H1 (cell line): ENCODE data around the gene ARHGEF10L. TPM values are rescaled to one million over a fixed set of nuclear protein-coding genes. Genes with fewer than 3 reads are reported as not detected.

Experiments
- CTCF ChIA-PET: fragments of 300-600 bp; sonication (Branson Sonifier 250); formaldehyde crosslinking; loops from one replicate; lab custom pipeline; 2021; ENCODE audit not compliant: partially characterized antibody; lab: Charles Lee
- POLR2A ChIA-PET: fragments of 300-600 bp; sonication (Branson Sonifier 250); formaldehyde crosslinking; loops from one replicate; lab custom pipeline; 2021; ENCODE audit warnings: inconsistent platforms; ENCODE audit not compliant: partially characterized antibody; lab: Charles Lee
- DNase-seq, 2 experiments: peaks; one replicate each; pipeline versions ENCODE4 v3.0.0 to v3.0.0-alpha.2; 2010 to 2022; ENCODE audit warnings: low spot score in 2 of 2, low read depth in 1 of 2, mixed read lengths in 1 of 2
- FAIRE-seq: peaks from 2 replicates; lab custom pipeline; 2011; peaks lifted over from hg19 to GRCh38; lab: Jason Lieb, UNC
- H2AFZ ChIP-seq: 2 replicates; pipeline ENCODE4 v1.8.1; 2012; ENCODE audit warnings: low read length, inconsistent platforms
- H2AK5ac ChIP-seq: 2 replicates; pipeline ENCODE4 v1.6.1; 2013; ENCODE audit warnings: low read depth, low read length
- H2BK120ac ChIP-seq: replicated peaks from 2 replicates; pipeline ENCODE3; 2013; ENCODE audit warnings: low read depth, low read length, inconsistent platforms
- H2BK12ac ChIP-seq: 2 replicates; pipeline ENCODE4 v1.6.1; 2013; ENCODE audit warnings: low read depth, low read length
- H2BK15ac ChIP-seq: 2 replicates; pipeline ENCODE4 v1.6.1; 2013; ENCODE audit warnings: low read length
- H2BK20ac ChIP-seq: 2 replicates; pipeline ENCODE4 v1.6.1; 2013; ENCODE audit warnings: low read length
- H2BK5ac ChIP-seq: 2 replicates; pipeline ENCODE4 v1.6.1; 2013; ENCODE audit warnings: low read depth, low read length
- H3K14ac ChIP-seq: 2 replicates; pipeline ENCODE4 v1.6.1; 2013; ENCODE audit warnings: inconsistent platforms; ENCODE audit not compliant: insufficient read length
- H3K18ac ChIP-seq: 2 replicates; pipeline ENCODE4 v1.6.1; 2013; ENCODE audit warnings: low read length; ENCODE audit errors: extremely low read depth
- H3K23ac ChIP-seq: 2 replicates; pipeline ENCODE4 v1.6.1; 2013; ENCODE audit warnings: inconsistent platforms; ENCODE audit not compliant: insufficient read length
- H3K23me2 ChIP-seq: 2 replicates; pipeline ENCODE4 v1.6.1; 2013; ENCODE audit warnings: low read depth, low read length
- H3K27ac ChIP-seq: 2 replicates; pipeline ENCODE4 v1.6.1; 2011; ENCODE audit warnings: low read depth, low read length, inconsistent platforms
- H3K27me3 ChIP-seq, 4 experiments: replicated peaks in 1 of 4; 1 replicate in 1 of 4; 2 replicates in 3 of 4; pipeline versions ENCODE4 v1.6.1 to v1.8.1; 2011 to 2013; ENCODE audit warnings: low read length in 3 of 4, mild to moderate bottlenecking in 3 of 4, inconsistent platforms in 2 of 4, mixed read lengths in 2 of 4, moderate library complexity in 1 of 4; ENCODE audit not compliant: control insufficient read depth in 3 of 4, insufficient read depth in 3 of 4; ENCODE audit errors: extremely low read depth in 1 of 4
- H3K36me3 ChIP-seq, 4 experiments: 2 replicates each; pipeline versions ENCODE4 v1.6.1 to v1.8.1; 2011 to 2013; ENCODE audit warnings: mild to moderate bottlenecking in 4 of 4, low read length in 3 of 4, moderate library complexity in 2 of 4, control low read depth in 1 of 4, inconsistent platforms in 1 of 4; ENCODE audit not compliant: insufficient read depth in 4 of 4, control insufficient read depth in 2 of 4
- H3K4ac ChIP-seq: replicated peaks from 2 replicates; pipeline ENCODE3; 2013; ENCODE audit warnings: low read length, low read depth, mixed read lengths, inconsistent platforms; ENCODE audit not compliant: insufficient read length
- H3K4me1 ChIP-seq, 4 experiments: replicated peaks in 1 of 4; 1 replicate in 1 of 4; 2 replicates in 3 of 4; pipeline versions ENCODE4 v1.6.1 to v1.8.1; 2011 to 2013; ENCODE audit warnings: low read length in 3 of 4, inconsistent platforms in 2 of 4, mixed read lengths in 1 of 4; ENCODE audit not compliant: insufficient read depth in 4 of 4, control insufficient read depth in 3 of 4
- H3K4me2 ChIP-seq, 2 experiments: 2 replicates each; pipeline versions ENCODE4 v1.6.1 to v1.8.1; 2011 to 2013; ENCODE audit warnings: low read depth in 2 of 2, low read length in 2 of 2, control low read depth in 1 of 2, inconsistent platforms in 1 of 2, mild to moderate bottlenecking in 1 of 2; ENCODE audit not compliant: insufficient read depth in 1 of 2
- H3K4me3 ChIP-seq, 4 experiments: fragments of 200-600, 300-600 bp in 1 of 4; sonication (generic), shearing (Covaris generic), sonication (Bioruptor Twin) in 1 of 4; 2 replicates each; pipeline versions ENCODE4 v1.5.1 to v1.8.1; 2011 to 2016; ENCODE audit warnings: low read length in 4 of 4, low read depth in 3 of 4, control low read depth in 2 of 4, inconsistent platforms in 2 of 4, mild to moderate bottlenecking in 2 of 4, mixed read lengths in 1 of 4, moderate library complexity in 1 of 4; ENCODE audit not compliant: insufficient read depth in 2 of 4; ENCODE audit errors: extremely low read depth in 1 of 4
- H3K56ac ChIP-seq: replicated peaks from 2 replicates; pipeline ENCODE3; 2013; ENCODE audit warnings: low read depth, mild to moderate bottlenecking, mixed read lengths, low read length, inconsistent platforms; ENCODE audit not compliant: insufficient read length
- H3K79me1 ChIP-seq: 2 replicates; pipeline ENCODE4 v1.6.1; 2013; ENCODE audit warnings: low read depth, low read length, control low read depth
- H3K79me2 ChIP-seq, 2 experiments: 2 replicates each; pipeline versions ENCODE4 v1.6.1 to v1.8.1; 2012 to 2013; ENCODE audit warnings: low read length in 2 of 2, mild to moderate bottlenecking in 2 of 2, inconsistent platforms in 1 of 2; ENCODE audit not compliant: insufficient read depth in 2 of 2, control insufficient read depth in 1 of 2
- H3K9ac ChIP-seq, 4 experiments: replicated peaks in 1 of 4; 1 replicate in 1 of 4; 2 replicates in 3 of 4; pipeline versions ENCODE4 v1.6.1 to v1.8.1; 2011 to 2013; ENCODE audit warnings: low read depth in 3 of 4, low read length in 3 of 4, control low read depth in 2 of 4, mild to moderate bottlenecking in 2 of 4, moderate library complexity in 2 of 4, inconsistent platforms in 1 of 4; ENCODE audit errors: extremely low read depth in 1 of 4
- H3K9me3 ChIP-seq, 2 experiments: 2 replicates each; pipeline versions ENCODE4 v1.6.1 to v1.8.1; 2012 to 2013; ENCODE audit warnings: mild to moderate bottlenecking in 2 of 2, moderate library complexity in 2 of 2, control low read depth in 1 of 2, inconsistent platforms in 1 of 2, low read depth in 1 of 2, low read length in 1 of 2, mixed read lengths in 1 of 2; ENCODE audit not compliant: insufficient read depth in 2 of 2
- H4K20me1 ChIP-seq, 2 experiments: replicated peaks in 1 of 2; 2 replicates each; pipeline versions ENCODE3 to v1.8.1; 2011 to 2013; ENCODE audit warnings: inconsistent platforms in 2 of 2, low read length in 2 of 2, mild to moderate bottlenecking in 1 of 2; ENCODE audit not compliant: insufficient read depth in 2 of 2, control insufficient read depth in 1 of 2
- H4K5ac ChIP-seq: 2 replicates; pipeline ENCODE4 v1.6.1; 2013; ENCODE audit warnings: low read length, low read depth, mixed read lengths, inconsistent platforms; ENCODE audit not compliant: insufficient read length
- H4K8ac ChIP-seq: 2 replicates; pipeline ENCODE4 v1.8.0; 2013; ENCODE audit warnings: mild to moderate bottlenecking, moderate library complexity, low read length, inconsistent platforms; ENCODE audit not compliant: insufficient read depth; ENCODE audit errors: extremely low read depth
- H4K91ac ChIP-seq: replicated peaks from 2 replicates; pipeline ENCODE3; 2013; ENCODE audit warnings: low read length, mixed read lengths, inconsistent platforms; ENCODE audit not compliant: insufficient read length
- CEBPB ChIP-seq: IDR thresholded peaks from 2 replicates; pipeline ENCODE4 v1.6.1; 2012; ENCODE audit warnings: low read depth, low read length
- EGR1 ChIP-seq: IDR thresholded peaks from 2 replicates; pipeline ENCODE4 v1.6.1; 2011; ENCODE audit warnings: low read depth, low read length, borderline replicate concordance
- MAFK ChIP-seq: IDR thresholded peaks from 2 replicates; pipeline ENCODE4 v1.6.1; 2012; ENCODE audit warnings: low read depth, mild to moderate bottlenecking, improper control_type of control experiment, low read length
- NANOG ChIP-seq: IDR thresholded peaks from 2 replicates; pipeline ENCODE4 v1.6.1; 2011; ENCODE audit warnings: low read length, low read depth, mild to moderate bottlenecking, inconsistent platforms; ENCODE audit not compliant: insufficient read depth, poor library complexity, severe bottlenecking
- NRF1 ChIP-seq: IDR thresholded peaks from 2 replicates; pipeline ENCODE4 v1.6.1; 2011; ENCODE audit warnings: mild to moderate bottlenecking, low read depth, low read length, improper control_type of control experiment
- POLR2A ChIP-seq, 2 experiments: IDR thresholded peaks; 1 replicate in 1 of 2; 2 replicates in 1 of 2; pipeline ENCODE4 v1.6.1; 2011; ENCODE audit warnings: low read depth in 2 of 2, low read length in 2 of 2, mild to moderate bottlenecking in 2 of 2; ENCODE audit errors: control extremely low read depth in 1 of 2
- RAD21 ChIP-seq, 2 experiments: IDR thresholded peaks in 1 of 2; conservative IDR thresholded peaks in 1 of 2; 2 replicates each; pipeline ENCODE4 v1.6.1; 2011; ENCODE audit warnings: low read depth in 2 of 2, low read length in 2 of 2, improper control_type of control experiment in 1 of 2, inconsistent platforms in 1 of 2, mild to moderate bottlenecking in 1 of 2, moderate library complexity in 1 of 2
- RNF2 ChIP-seq: fragments of 200-900, 300-1000 bp; sonication (generic); IDR thresholded peaks from 2 replicates; pipeline ENCODE4 v1.7.1; 2016; ENCODE audit warnings: borderline replicate concordance, low read depth, mild to moderate bottlenecking, antibody characterized with exemption, low read length; ENCODE audit not compliant: poor library complexity, severe bottlenecking; ENCODE audit errors: missing control alignments
- SAP30 ChIP-seq: fragments of 300-600 bp; sonication (generic); IDR thresholded peaks from 2 replicates; pipeline ENCODE4 v1.7.1; 2012; ENCODE audit warnings: low read length, moderate library complexity, mild to moderate bottlenecking, inconsistent platforms; ENCODE audit not compliant: insufficient read depth, insufficient replicate concordance
- SIX5 ChIP-seq: IDR thresholded peaks from 2 replicates; pipeline ENCODE4 v1.6.1; 2011; ENCODE audit warnings: mild to moderate bottlenecking, low read depth, low read length
- TEAD4 ChIP-seq: IDR thresholded peaks from 2 replicates; pipeline ENCODE4 v1.6.1; 2012; ENCODE audit warnings: low read depth, low read length, inconsistent platforms, mixed read lengths
- WGBS, 2 experiments: shearing (Covaris generic) in 1 of 2; methylation state at CpG; one replicate each; pipeline versions ENCODE4 v1.1.6 to v1.1.7; 2013 to 2015; ENCODE audit warnings: low lambda C conversion rate in 2 of 2, mixed read lengths in 2 of 2, inconsistent platforms in 1 of 2, low coverage in 1 of 2, missing lambda C conversion rate in 1 of 2; ENCODE audit not compliant: insufficient replicate concordance in 2 of 2, insufficient coverage in 1 of 2, insufficient read length in 1 of 2; ENCODE audit errors: extremely low coverage in 1 of 2, missing lambda C conversion rate in 1 of 2; 5-methylcytosine and 5-hydroxymethylcytosine counted together
- polyA plus RNA-seq, 7 experiments: library from polyadenylated mRNA; depleted of rRNA in 3 of 7; stranded (reverse) in 5 of 7; unstranded in 2 of 7; fragments of >200 nt in 5 of 7; fragments of 200-250 nt in 2 of 7; gene quantifications; 1 replicate in 5 of 7; 2 replicates in 1 of 7; 4 replicates in 1 of 7; pipeline versions ENCODE4 v1.2.1 to v1.2.3, GENCODE V29; 2011 to 2013; ENCODE audit warnings: missing spikeins in 2 of 7, mixed read lengths in 2 of 7
- total RNA-seq: library from RNA; stranded (reverse); fragmentation: NEBNext Ultra II Directional; extraction: Animal tissue kit (Norgen Biotek cat#: 25700); gene quantifications from 2 replicates; pipeline ENCODE4 v1.2.1, GENCODE V29; 2021

Gene ARHGEF10L
- total and polyA plus RNA-seq, 2 of the 8 experiments (the other 6 are each of a cell fraction or from before 2014, with no cell fraction given) = 33.6 to 39.6 TPM

- no peaks in the 10 kb centered on the region for H3K27me3 ChIP-seq
- H3K79me1 ChIP-seq = no peaks in the 10 kb centered on the region
- no peak overlapping the region for H3K23ac ChIP-seq
- no peak overlapping the region for H2AFZ ChIP-seq
- no peak for DNase-seq
- H4K8ac ChIP-seq = no peak overlapping the region; the same call in 1 of the 2 replicates
- no peaks in the 10 kb centered on the region for H3K9me3 ChIP-seq
- H2BK20ac ChIP-seq = no peak overlapping the region
- H2BK5ac ChIP-seq = no peak overlapping the region
- H4K5ac ChIP-seq = no peak overlapping the region
- H2BK15ac ChIP-seq = no peak overlapping the region
- H3K18ac ChIP-seq = no peak overlapping the region
- no peak overlapping the region for H3K4me3 ChIP-seq
- ChIA-PET CTCF (interaction anchor here (1.0 to 86.2 kb wide), 9 partner anchors 12 to 121 kb away, joined by 3 to 1640 read pairs (median 16); no protein-coding TSS in a partner anchor), POLR2A (interaction anchor here (0.7 to 1.2 kb wide), 3 partner anchors 12 to 34 kb away, joined by 3 read pairs; no protein-coding TSS in a partner anchor)
- no peak overlapping the region for H3K14ac ChIP-seq
- H4K91ac ChIP-seq = no peak overlapping the region
- no peak for FAIRE-seq
- H3K79me2 ChIP-seq = no peaks in the 10 kb centered on the region
- 97% methylated on average over 5 of the region's 5 CpGs; no CpG with 5 or more reads in 1 of the 2 experiments for WGBS, 2 experiments
- H3K4ac ChIP-seq = no peak overlapping the region
- H3K36me3 ChIP-seq = peaks cover 0 to 7% (median 5%) of the 10 kb centered on the region in 4 experiments; a peak in 4 of 8 replicates
- H2AK5ac ChIP-seq = no peak overlapping the region
- H2BK120ac ChIP-seq = no peak overlapping the region
- no peak overlapping the region for H2BK12ac ChIP-seq
- H3K9ac ChIP-seq = 0 out of 7 replicates have a peak overlapping the region, but pooled peaks of 1 of the 4 experiments have one; percentile 20
- H3K23me2 ChIP-seq = no peaks in the 10 kb centered on the region
- 0 out of 7 replicates have a peak, but pooled peaks cover 0 to 2% (median 0%) of the 10 kb centered on the region in 4 experiments for H3K4me1 ChIP-seq
- no peak overlapping the region for H3K56ac ChIP-seq
- H3K4me2 ChIP-seq = no peak overlapping the region
- H4K20me1 ChIP-seq = peaks cover 2% of the 10 kb centered on the region in 2 experiments
- 0 out of 2 replicates have a peak overlapping the region, but pooled peaks have one; percentile 11 for H3K27ac ChIP-seq
- TF ChIP-seq SIX5 (no peak), POLR2A (IDR thresholded peaks at IDR 0.05; ENCODE audit: control extremely low read depth in 1 of 2, low read depth in 2 of 2, low read length in 2 of 2) (no peak), RAD21 (IDR thresholded peaks at IDR 0.05 in 1 of 2, conservative IDR thresholded peaks at IDR 0.05 in 1 of 2; ENCODE audit: low read depth in 2 of 2, low read length in 2 of 2) (no peak), NRF1 (no peak), NANOG (no peak), CEBPB (no peak), RNF2 (no peak), TEAD4 (no peak), SAP30 (no peak), EGR1 (no peak), MAFK (no peak)
Measured at GRCh38 chr1:17609529-17609928, 70.0 kb downstream of the ARHGEF10L start.
